SK-N-SH treated with all-trans-retinoic acid at 6 μM for 48 hours (cell line): ENCODE results near the gene CHM.

Experiments
- ATAC-seq: fragments of 200-7000 bp; cut with Tn5 transposase; 3 replicates; pipeline ENCODE4 v1.9.1; 2020; ENCODE audit warnings: mild to moderate bottlenecking, moderate library complexity
- ARNTL ChIP-seq: fragments of 450-650 bp; formaldehyde crosslinking; IDR thresholded peaks from 2 replicates; pipeline ENCODE4 v1.5.0; 2020; ENCODE audit warnings: low read depth, mild to moderate bottlenecking, moderate library complexity, borderline replicate concordance
- BACH2 ChIP-seq: fragments of 250-450 bp; sonication (Bioruptor Pico); IDR thresholded peaks from 2 replicates; pipeline ENCODE4 v1.9.0; 2021; ENCODE audit warnings: mild to moderate bottlenecking, borderline replicate concordance
- CSDC2 ChIP-seq: fragments of 250-450 bp; sonication (Bioruptor Pico); IDR thresholded peaks from 2 replicates; pipeline ENCODE4 v1.5.0; 2020; ENCODE audit warnings: mild to moderate bottlenecking, moderate library complexity
- CSRNP3 ChIP-seq: fragments of 250-450 bp; sonication (Bioruptor Pico); IDR thresholded peaks from 2 replicates; pipeline ENCODE4 v1.5.1; 2021; ENCODE audit warnings: mild to moderate bottlenecking, moderate library complexity
- GLIS3 ChIP-seq: fragments of 250-450 bp; sonication (Bioruptor Pico); IDR thresholded peaks from 2 replicates; pipeline ENCODE4 v1.5.0; 2020; ENCODE audit warnings: mild to moderate bottlenecking, moderate library complexity
- ISL1 ChIP-seq: fragments of 250-450 bp; sonication (Bioruptor Pico); IDR thresholded peaks from 2 replicates; pipeline ENCODE4 v2.1.2; 2022; ENCODE audit warnings: mild to moderate bottlenecking, moderate library complexity
- OSR1 ChIP-seq: fragments of 250-450 bp; sonication (Bioruptor Pico); IDR thresholded peaks from 2 replicates; pipeline ENCODE4 v1.8.0; 2022; ENCODE audit warnings: moderate library complexity, mild to moderate bottlenecking, inconsistent platforms
- PATZ1 ChIP-seq: fragments of 250-450 bp; sonication (Bioruptor Pico); IDR thresholded peaks from 2 replicates; pipeline ENCODE4 v1.8.0; 2020; ENCODE audit warnings: mild to moderate bottlenecking, moderate library complexity, borderline replicate concordance
- POU6F1 ChIP-seq: fragments of 250-450 bp; sonication (Bioruptor Pico); IDR thresholded peaks from 2 replicates; pipeline ENCODE4 v1.8.0; 2021; ENCODE audit warnings: low read depth, mild to moderate bottlenecking, moderate library complexity, borderline replicate concordance
- PPARA ChIP-seq: fragments of 250-450 bp; sonication (Bioruptor Pico); IDR thresholded peaks from 2 replicates; pipeline ENCODE4 v1.5.0; 2020; ENCODE audit warnings: mild to moderate bottlenecking, borderline replicate concordance
- RARB ChIP-seq: fragments of 250-450 bp; sonication (Bioruptor Pico); IDR thresholded peaks from 2 replicates; pipeline ENCODE4 v1.8.0; 2021; ENCODE audit warnings: mild to moderate bottlenecking, moderate library complexity
- SNAI2 ChIP-seq: fragments of 250-450 bp; sonication (Bioruptor Pico); IDR thresholded peaks from 2 replicates; pipeline ENCODE4 v1.5.0; 2020; ENCODE audit warnings: mild to moderate bottlenecking, moderate library complexity
- TOX ChIP-seq: fragments of 250-450 bp; sonication (Bioruptor Pico); IDR thresholded peaks from 2 replicates; pipeline ENCODE4 v1.8.0; 2021; ENCODE audit warnings: mild to moderate bottlenecking, moderate library complexity, borderline replicate concordance
- TSHZ2 ChIP-seq: fragments of 250-450 bp; sonication (Bioruptor Pico); IDR thresholded peaks from 2 replicates; pipeline ENCODE4 v1.5.0; 2020; ENCODE audit warnings: mild to moderate bottlenecking, moderate library complexity
- ZC3H10 ChIP-seq: fragments of 250-450 bp; sonication (Bioruptor Pico); IDR thresholded peaks from 2 replicates; pipeline ENCODE4 v1.5.1; 2021; ENCODE audit warnings: mild to moderate bottlenecking, moderate library complexity
- ZFP30 ChIP-seq: fragments of 450-650 bp; formaldehyde crosslinking; IDR thresholded peaks from 2 replicates; pipeline ENCODE4 v1.5.0; 2022; ENCODE audit warnings: mild to moderate bottlenecking, moderate library complexity
- ZNF70 ChIP-seq: fragments of 450-650 bp; formaldehyde crosslinking; IDR thresholded peaks from 2 replicates; pipeline ENCODE4 v1.5.0; 2020; ENCODE audit warnings: mild to moderate bottlenecking, moderate library complexity

CHM gene

GRCh38 chrX:85836868-85837267 lies 210.5 kb downstream of the CHM start:
- ATAC-seq, result peak; percentile 72
- TF ChIP-seq GLIS3 (CRISPR knock-in tag) (no peak), SNAI2 (CRISPR knock-in tag) (no peak), BACH2 (no peak)
- TF ChIP-seq, all 23 proteins: peak for 0

GRCh38 chrX:85828771-85829170 lies 218.6 kb downstream of the CHM start:
- no peak for TF ChIP-seq RARB (CRISPR knock-in tag)
- TF ChIP-seq ISL1 (CRISPR knock-in tag), result no peak
- TF ChIP-seq PATZ1, result no peak
- TF ChIP-seq CSDC2 (CRISPR knock-in tag), result no peak
- no peak for TF ChIP-seq TOX (CRISPR knock-in tag)
- TF ChIP-seq, all 23 proteins: peak for 0
- ATAC-seq, result no peak

- TF ChIP-seq TSHZ2 (CRISPR knock-in tag) (no peak), PPARA (CRISPR knock-in tag) (no peak), GLIS3 (CRISPR knock-in tag) (no peak), CSRNP3 (CRISPR knock-in tag) (no peak), ZFP30 (CRISPR knock-in tag) (no peak), POU6F1 (CRISPR knock-in tag) (no peak), RARB (CRISPR knock-in tag) (no peak), ZC3H10 (CRISPR knock-in tag) (no peak), BACH2 (no peak), ARNTL (CRISPR knock-in tag) (no peak), ZNF70 (no peak), OSR1 (no peak)
- no peak for ATAC-seq
Measured at GRCh38 chrX:85815203-85815751, 232.1 kb downstream of the CHM start.
